Muscle layer of duodenum (tissue), 2 donors: ENCODE data around the gene LMNTD2.

Source experiments
- H3K27ac ChIP-seq: one replicate; pipeline ENCODE4 v1.7.0; 2013; ENCODE audit warnings: mild to moderate bottlenecking, low read length
- H3K27me3 ChIP-seq: one replicate; pipeline ENCODE4 v1.7.0; 2013; ENCODE audit warnings: low read depth, mild to moderate bottlenecking, control low read depth, low read length
- H3K36me3 ChIP-seq, 2 donors: one replicate each; pipeline ENCODE4 v1.7.0; 2013; ENCODE audit warnings: low read length in 2 of 2, control low read depth in 1 of 2, mild to moderate bottlenecking in 1 of 2; ENCODE audit not compliant: insufficient read depth in 2 of 2, control insufficient read depth in 1 of 2
- H3K4me1 ChIP-seq, 2 donors: one replicate each; pipeline ENCODE4 v1.7.0; 2013; ENCODE audit warnings: low read length in 2 of 2, mild to moderate bottlenecking in 2 of 2, control low read depth in 1 of 2, moderate library complexity in 1 of 2; ENCODE audit not compliant: insufficient read depth in 2 of 2, control insufficient read depth in 1 of 2
- H3K4me3 ChIP-seq, 2 donors: one replicate each; pipeline ENCODE4 v1.7.0; 2013; ENCODE audit warnings: low read length in 2 of 2, low read depth in 1 of 2, mild to moderate bottlenecking in 1 of 2
- H3K9me3 ChIP-seq, 2 donors: one replicate each; pipeline ENCODE4 v1.7.0; 2013; ENCODE audit warnings: low read length in 2 of 2, control low read depth in 1 of 2, mild to moderate bottlenecking in 1 of 2; ENCODE audit not compliant: control insufficient read depth in 1 of 2
- donor health status: healthy.

The LMNTD2 gene

DNA sequence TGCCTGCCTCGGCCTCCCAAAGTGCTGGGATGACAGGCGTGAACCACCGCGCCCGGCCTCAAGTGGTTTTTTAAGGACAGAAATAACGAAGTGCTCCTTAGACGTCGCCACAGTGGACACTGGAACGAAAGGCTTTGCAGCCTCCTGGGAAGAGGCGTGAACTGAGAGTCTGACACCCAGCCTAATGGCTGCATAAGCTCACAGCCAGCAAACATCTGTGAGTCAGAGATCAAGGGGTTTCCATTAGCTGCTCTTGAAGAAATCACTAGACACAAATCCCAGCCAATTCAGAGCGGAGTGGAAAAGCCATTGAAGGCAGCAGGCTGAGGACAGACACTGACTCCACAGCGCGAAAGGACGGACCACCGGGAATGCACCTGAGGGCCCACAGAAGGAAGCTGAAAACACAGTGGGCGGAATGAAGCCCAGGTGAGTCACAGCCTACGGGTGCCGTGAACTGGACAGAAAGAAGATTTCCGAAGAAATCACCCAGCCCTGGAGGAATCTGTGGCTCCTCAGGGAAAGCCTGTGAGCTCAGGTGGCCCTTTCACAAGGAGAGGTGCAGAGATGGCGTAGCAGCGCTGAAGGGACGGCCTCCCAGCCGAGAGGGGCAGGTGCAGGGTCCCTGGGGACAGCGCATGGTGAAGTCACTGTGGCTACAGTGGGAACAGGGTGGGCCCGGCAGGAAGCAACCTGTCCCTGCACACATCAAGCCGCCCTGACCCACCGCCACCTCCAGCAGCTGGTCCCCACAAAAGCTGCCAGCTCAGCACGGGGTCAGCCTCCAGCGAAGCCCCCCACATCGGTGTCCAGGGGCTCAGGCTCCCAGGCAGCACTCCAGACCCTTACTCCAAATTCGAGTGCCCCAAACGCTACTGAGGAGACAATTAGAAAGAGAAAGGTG is 11.6 kb downstream of the LMNTD2 start:
- H3K4me3 ChIP-seq: no peak overlapping the region
- no peak overlapping the region for H3K27ac ChIP-seq
- no peaks in the 10 kb centered on the region for H3K36me3 ChIP-seq
- no peaks in the 10 kb centered on the region for H3K9me3 ChIP-seq
- peaks cover 1% of the 10 kb centered on the region for H3K27me3 ChIP-seq
- H3K4me1 ChIP-seq: no peaks in the 10 kb centered on the region

DNA sequence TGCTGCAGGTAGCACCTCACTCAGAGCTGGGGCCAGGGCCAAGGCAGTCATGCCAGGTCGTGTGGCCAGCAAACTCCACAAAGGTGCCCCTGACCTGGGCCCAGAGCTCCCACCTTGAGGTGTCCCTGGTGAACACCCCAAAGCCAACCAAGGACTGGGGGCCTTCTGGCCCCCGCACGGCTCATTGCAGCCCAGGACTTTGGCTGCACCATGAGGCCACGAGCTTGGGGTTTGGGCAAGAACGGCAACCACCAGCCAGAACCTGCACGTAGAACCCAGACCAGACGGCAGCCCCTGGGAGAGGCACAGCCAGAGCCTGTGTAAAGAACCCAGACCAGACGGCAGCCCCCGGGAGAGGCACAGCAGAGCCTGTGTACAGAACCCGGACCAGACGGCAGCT is 15.4 kb downstream of the LMNTD2 start:
- Histone ChIP-seq H3K36me3 (no peaks in the 10 kb centered on the region), H3K4me3 (no peak overlapping the region), H3K27ac (no peak overlapping the region), H3K27me3 (no peaks in the 10 kb centered on the region), H3K9me3 (no peaks in the 10 kb centered on the region), H3K4me1 (no peaks in the 10 kb centered on the region)

DNA sequence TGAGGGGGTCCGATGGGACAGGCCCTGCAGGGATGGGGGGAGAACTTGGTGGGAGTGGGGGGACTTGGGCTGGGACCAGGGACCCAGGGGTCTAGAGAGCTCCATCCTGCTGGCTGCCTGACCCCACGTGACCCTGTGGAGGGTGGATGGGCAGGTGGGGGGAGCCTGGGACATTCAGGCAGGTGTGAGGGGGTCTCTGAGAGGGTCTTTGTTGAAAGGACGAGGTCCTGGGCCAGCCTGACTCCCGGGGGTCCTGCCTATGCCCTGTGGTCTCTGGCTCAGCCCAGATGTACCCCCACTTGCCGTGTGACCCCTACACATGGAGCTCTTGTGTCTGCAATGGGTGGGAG is 15.7 kb downstream of the LMNTD2 start:
- H3K27ac ChIP-seq: no peak overlapping the region
- H3K36me3 ChIP-seq: no peaks in the 10 kb centered on the region
- no peaks in the 10 kb centered on the region for H3K27me3 ChIP-seq
- no peak overlapping the region for H3K4me3 ChIP-seq
- H3K9me3 ChIP-seq: no peaks in the 10 kb centered on the region
- no peaks in the 10 kb centered on the region for H3K4me1 ChIP-seq

DNA sequence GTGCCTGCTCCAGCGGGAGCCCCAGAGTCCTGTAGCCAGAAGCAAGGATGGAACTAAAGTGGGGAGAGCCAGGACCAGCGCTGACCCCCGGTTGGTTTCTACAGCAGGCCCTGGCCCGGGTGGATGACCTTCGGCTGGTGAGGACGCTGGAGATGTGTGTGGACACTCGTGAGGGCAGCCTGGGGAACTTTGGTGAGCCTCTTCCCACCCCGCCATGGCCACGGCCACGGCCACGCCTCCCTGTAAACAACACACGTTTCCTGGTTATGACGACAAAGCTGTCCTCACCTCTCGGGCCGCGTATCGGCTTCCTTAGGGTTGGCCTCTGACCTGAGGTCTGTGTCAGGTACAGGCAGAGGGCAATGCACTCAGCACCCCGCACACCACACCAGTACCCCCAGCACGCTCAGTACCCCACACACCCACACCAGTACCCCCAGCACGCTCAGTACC is 19.1 kb downstream of the LMNTD2 start:
- Histone ChIP-seq H3K27ac (no peak overlapping the region), H3K4me1 (peaks cover 0 to 13% of the 10 kb centered on the region in 2 donors), H3K9me3 (no peaks in the 10 kb centered on the region), H3K4me3 (no peak overlapping the region), H3K36me3 (no peaks in the 10 kb centered on the region), H3K27me3 (no peaks in the 10 kb centered on the region)

DNA sequence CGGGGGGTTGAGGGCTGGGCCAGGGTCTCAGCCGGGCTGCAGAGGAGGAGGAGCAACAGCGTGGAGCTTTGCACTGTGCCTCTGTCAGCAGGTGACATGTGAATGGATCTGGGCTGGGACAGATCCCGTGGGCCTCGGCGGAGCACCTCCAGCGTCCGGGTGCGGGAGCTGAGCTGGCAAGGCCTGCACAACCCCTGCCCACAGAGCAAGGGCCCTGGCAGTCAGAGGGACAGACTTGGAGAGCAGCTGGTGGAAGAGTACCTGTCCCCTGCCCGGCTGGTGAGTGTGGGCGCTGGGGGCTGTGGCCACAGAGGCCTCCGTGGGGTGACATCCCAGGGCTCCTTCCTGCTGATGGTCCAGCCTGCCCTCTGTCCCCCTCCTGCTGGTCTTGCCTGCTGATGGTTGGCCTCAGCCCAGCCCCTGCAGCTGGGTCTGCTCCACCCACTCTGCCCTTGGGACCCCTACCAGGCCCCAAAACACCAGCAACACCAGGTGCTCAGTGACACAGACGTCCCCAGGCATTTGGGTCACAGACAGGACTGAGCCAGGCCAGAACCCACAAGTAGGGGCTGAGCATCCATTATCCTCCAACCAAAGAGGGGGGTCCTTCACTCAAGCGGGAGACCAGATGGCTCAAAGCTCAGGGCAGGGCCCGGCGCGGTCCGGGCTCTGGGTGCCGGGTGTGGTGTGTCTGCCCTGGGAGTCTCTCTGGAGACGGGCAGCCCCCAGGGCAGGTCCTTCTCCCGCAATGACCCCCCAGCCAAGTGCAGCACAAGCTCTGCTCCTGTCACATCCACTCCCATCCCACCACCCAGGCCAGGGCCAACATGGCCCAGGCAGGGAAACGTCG is 19.7 kb downstream of the LMNTD2 start:
- Histone ChIP-seq H3K36me3 (no peaks in the 10 kb centered on the region), H3K9me3 (no peaks in the 10 kb centered on the region), H3K4me1 (peaks cover 0 to 17% of the 10 kb centered on the region in 2 donors), H3K4me3 (no peak overlapping the region), H3K27ac (no peak overlapping the region), H3K27me3 (no peaks in the 10 kb centered on the region)

DNA sequence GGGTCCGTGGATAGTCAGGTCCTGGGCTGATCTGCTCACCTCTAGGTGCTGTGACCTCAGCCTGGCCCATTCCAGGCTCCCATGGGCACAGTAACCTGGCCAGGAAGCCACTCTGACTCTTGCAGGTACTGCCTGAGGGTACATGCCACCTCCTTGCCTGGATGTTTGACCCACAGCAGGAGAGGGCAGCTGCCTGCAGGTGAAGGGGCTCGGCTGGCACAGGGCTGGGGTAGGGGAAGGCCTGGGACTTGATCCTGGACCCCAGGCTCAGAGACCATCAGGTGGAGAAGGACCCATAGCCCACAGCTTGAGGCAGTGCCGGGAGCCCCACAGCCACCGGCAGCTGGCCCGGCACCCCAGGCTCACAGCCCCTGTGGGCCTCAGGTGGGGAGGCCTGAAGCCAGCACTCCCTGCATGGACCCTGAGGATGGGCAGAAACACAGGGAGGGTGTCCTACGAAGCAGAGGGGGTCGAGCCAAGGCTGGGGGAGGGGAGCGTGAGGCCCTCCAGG is 20.5 kb downstream of the LMNTD2 start:
- Histone ChIP-seq H3K4me1 (peaks cover 0 to 17% of the 10 kb centered on the region in 2 donors), H3K27me3 (no peaks in the 10 kb centered on the region), H3K27ac (no peak overlapping the region), H3K9me3 (no peaks in the 10 kb centered on the region), H3K36me3 (no peaks in the 10 kb centered on the region), H3K4me3 (no peak overlapping the region)

DNA sequence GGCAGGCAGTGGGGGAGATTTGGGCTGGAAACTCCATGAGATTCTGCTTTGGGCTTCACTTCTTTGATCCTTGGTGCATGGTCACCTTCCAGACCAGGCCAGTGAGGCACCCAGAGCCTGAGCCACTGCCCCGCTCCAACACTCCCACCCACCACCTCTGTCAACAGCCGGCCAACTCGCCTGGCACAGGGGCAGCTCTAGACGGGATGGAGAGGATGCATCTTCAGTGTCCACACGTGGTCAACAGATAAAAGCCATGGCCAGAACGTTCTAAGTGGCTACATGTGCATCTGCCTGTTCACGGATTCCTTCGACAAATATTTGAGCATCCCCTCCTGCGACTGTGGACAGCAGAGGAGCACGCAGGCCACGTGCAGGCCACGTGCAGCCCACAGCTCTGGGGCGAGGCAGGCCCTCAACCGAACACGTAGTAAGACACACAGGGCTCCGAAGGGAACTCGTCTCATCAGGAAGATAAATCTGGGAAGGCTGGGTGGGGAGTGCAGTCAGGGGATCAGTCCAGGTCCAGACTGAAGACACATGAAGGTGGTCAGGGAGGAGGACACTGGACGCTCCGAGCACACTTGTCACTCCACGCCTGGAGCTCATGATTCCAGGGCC is 22.0 kb downstream of the LMNTD2 start:
- no peaks in the 10 kb centered on the region for H3K9me3 ChIP-seq
- no peaks in the 10 kb centered on the region for H3K27me3 ChIP-seq
- peaks cover 0 to 30% of the 10 kb centered on the region in 2 donors for H3K4me1 ChIP-seq
- no peak overlapping the region for H3K27ac ChIP-seq
- peaks cover 0 to under 1% of the 10 kb centered on the region in 2 donors for H3K36me3 ChIP-seq
- no peak overlapping the region for H3K4me3 ChIP-seq

DNA sequence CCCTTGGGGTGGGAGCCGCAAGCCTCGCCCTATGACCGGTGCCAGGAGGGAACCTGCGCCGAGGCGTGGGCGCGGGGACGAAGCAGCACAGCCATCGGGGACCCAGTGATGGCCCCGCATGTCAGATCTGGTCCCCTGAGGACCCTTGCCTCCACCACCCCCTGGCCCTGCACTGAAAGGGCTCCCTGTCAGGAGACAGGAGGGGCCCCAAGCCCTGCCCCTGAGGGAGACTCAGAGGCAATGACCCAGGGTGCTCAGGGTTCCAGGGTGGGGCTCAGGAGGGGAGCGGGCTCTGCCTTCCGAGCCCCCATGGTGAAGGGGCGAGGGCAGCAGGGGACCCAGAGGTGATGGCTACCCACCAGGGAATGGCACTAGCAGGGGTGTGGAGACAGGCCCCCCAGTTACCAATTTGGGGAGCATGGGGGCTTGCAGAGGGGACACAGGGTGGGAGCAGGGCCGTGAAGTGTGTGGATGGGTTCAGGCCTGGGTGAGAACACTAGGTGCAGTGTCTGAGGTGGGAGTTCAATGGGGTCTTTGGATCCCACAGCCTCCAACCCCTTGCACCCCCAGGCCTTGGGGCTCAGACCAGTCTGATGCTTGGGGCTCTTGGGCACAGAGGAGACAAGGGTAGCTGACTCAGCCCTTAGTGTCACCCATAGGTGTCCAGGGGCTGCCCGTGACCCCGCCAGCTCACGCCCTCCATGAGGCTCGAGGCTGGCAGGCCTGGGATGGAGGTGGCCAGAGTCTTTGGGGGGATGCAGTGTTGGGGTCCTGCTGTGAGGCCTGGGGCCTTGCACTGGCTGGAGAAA is 22.7 kb downstream of the LMNTD2 start:
- Histone ChIP-seq H3K27ac (no peak overlapping the region), H3K4me3 (peak overlapping the region in 1 of 2 donors; percentile 48)

DNA sequence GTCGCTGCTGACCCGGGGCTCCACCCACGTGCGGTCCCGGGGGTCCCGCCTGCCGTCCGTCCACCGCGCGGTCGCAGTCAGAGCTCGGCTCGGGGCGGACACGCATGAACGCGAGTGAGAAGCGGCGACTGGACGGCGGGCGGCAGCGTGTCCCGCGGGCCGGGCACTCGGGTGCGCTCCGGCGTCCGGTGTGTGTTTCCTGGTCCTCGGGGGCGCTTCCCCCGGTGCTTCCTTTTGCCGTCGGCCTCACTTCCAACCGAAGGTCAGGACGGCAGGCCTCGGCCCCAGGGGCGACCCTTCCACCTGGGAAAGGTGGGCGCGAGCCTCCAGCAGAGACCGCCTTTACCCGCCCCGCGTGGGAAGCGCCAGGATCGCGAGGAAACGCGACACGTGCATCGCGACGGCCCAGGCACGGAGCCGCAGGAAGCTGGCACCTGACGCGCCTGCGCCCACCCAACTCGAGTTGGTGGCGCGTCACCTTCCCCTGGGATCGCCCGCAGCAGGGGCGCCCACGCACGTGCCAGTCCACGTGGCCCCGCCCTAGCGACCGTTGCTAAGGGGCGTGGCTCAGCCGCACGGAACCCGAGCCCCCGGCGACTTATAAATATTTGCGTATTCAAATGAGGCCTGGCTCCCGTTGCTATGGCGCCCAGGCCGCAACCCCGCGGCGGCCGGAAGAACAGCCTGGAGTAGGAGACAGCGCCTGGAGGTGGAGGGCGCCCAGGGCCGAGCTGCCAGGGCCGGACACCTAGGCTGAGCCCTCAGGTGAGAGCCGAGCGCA is 23.5 kb downstream of the LMNTD2 start, which contains the start of gene LRRC56:
Gene LRRC56 (plus strand): TSS at position 687 of the 781 bp plus-strand sequence. CDS start 3,158 bp downstream, outside the sequence.
- no peaks in the 10 kb centered on the region for H3K9me3 ChIP-seq
- H3K27me3 ChIP-seq: no peaks in the 10 kb centered on the region
- no peak within 1 kb of the TSS for H3K27ac ChIP-seq
- H3K4me3 ChIP-seq: peak within 1 kb of the TSS in 1 of 2 donors; percentile 48
- peaks cover 0 to 30% of the 10 kb centered on the region in 2 donors for H3K4me1 ChIP-seq
- H3K36me3 ChIP-seq: peaks cover 0 to 15% of the 10 kb centered on the region in 2 donors

More for the DNA sequence above, 22.7 kb downstream of the LMNTD2 start:
- Histone ChIP-seq H3K36me3 (peaks cover 0 to 7% of the 10 kb centered on the region in 2 donors), H3K4me1 (peaks cover 0 to 30% of the 10 kb centered on the region in 2 donors), H3K9me3 (no peaks in the 10 kb centered on the region), H3K27me3 (no peaks in the 10 kb centered on the region)
